NCI-H128 (cell line): Measurements from ENCODE around the gene CDK5R1.

Source experiments
- DNase-seq: peaks from one replicate; lab custom pipeline; 2025; ENCODE audit not compliant: unreplicated experiment; lab: John Stamatoyannopoulos, UW

The CDK5R1 gene

DNA sequence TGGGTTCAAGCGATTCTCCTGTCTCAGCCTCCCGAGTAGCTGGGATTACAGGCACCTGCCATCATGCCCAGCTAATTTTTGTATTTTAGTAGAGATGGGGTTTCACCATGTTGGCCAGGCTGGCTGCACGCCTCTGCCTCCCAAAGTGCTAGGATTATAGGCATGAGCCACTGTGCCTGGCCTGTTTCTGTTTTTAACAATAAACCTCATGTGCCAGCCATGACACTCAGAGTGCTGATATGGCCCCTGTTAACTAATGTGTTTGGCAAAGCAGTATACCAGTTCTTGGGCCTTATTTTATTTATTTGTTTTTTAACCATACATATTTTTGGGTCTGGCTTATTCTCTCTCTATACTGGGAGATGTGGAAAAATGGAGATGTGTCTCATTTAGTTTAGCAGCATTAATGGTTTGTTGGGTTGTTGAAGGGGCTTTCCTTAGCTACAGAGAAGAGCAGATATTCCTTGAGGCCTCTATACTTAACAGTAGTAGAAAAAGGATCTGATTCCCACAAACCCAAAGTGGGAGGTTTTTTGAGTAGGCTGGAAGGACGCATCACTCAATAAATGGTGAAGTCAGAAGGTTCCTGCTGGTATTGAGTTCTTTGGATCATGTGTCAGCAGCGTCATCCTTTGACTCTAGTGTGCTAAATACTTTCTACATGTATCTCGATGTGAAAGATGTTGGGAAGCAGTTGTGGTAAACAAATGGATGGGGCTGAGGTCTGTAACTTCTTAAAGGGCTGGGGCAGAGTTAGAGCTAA lies 16.2 kb upstream of the CDK5R1 start:
- no peak for DNase-seq

DNA sequence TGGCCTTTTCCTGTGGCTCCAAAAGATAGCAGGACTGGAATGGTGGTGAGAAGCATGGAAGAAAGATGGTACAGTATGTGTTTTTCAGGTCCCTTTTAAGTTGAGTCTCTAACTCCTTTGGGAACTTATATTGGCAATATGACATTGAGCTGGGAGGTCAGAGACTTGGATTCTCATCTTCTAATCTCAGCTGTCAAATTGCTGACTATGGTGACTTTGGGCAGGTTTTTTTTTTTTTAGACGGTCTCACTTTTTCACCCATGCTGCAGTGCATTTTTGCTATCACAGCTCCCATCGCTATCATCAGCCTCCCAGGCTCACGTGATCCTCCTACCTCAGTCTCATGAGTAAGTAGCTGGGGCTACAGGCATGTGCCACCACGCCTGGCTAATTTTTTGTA lies 15.1 kb upstream of the CDK5R1 start:
- no peak for DNase-seq

DNA sequence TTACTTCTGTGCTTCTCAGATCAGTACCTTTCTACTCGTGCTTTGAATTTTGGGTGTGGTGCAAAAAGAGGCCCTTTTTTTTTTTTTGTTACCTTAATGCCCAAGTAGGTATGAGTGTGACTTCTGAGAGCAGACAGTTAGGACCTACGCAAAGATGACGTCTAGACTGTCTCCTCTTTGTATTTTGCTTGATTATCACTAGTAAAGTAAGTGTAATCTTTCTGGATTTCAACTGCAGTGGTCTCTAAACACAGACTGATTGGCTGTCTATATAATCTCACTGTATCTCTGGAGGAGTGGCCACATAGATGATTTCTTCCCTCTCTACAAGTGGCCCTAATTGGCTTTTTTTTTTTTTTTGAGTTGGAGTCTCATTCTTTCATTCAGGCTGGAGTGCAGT lies 11.5 kb upstream of the CDK5R1 start:
- DNase-seq = no peak

DNA sequence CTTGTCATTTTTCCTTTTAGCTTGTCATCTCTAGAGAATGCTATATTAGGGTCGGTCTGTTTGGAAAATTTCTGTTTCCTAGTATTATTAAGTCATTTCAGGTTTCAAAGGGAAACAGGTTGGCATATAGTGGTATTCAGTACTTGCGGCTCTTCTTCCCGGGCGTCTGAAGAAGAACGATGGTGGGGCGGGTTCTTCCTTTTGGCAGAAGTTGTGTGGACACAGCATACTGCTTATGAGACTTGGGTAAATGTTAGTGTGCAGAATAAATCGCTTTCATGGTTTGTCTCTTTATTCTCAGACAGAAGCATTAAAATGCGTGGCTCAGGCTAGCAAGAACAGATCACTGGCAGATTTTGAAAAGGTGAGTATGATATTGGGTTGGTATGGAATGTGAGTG lies 9.6 kb upstream of the CDK5R1 start:
- no peak for DNase-seq

DNA sequence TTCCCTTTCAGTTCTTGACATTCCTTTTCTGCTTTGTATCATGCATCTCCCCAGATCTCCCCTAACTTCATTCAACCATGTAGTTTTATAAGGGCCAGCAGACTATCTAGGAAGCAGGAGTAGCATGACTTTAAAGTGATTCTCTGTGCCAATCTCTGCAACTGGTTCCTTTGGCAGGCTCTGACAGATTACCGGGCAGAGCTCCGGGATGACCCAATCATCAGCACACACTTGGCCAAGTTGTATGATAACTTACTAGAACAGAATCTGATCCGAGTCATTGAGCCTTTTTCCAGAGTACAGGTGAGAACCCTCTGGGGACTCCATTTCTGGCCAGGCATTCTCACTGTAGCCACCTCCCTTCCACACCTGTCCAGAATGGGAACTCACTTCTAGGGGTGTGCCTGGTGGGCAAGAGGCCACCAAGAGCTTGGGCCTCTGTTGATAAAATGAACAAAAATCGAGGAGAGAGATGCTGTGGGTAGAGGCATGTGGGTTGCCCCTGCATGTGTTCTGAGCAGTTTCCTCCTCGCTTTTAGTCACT lies 7.6 kb upstream of the CDK5R1 start:
- no peak for DNase-seq

DNA sequence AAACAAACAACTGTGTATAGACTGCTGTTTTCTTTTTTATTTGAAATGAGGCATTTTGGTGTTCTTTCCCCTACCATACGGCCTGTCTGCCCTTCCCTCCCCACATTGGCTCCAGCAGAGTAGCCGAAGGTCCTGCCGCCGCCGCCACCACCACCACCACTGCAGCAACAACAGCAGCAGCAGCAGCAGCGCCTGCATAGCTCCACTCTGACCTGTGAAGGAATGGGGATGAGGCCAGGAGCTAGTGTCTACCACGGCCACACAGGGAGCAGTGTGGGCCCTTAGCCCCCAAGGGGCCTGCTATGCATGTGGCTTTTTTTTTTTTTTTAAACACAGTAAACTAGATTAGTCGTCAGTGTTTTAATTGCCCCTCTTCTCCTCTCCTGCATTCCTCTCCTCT lies 5.6 kb upstream of the CDK5R1 start:
- DNase-seq = no peak

DNA sequence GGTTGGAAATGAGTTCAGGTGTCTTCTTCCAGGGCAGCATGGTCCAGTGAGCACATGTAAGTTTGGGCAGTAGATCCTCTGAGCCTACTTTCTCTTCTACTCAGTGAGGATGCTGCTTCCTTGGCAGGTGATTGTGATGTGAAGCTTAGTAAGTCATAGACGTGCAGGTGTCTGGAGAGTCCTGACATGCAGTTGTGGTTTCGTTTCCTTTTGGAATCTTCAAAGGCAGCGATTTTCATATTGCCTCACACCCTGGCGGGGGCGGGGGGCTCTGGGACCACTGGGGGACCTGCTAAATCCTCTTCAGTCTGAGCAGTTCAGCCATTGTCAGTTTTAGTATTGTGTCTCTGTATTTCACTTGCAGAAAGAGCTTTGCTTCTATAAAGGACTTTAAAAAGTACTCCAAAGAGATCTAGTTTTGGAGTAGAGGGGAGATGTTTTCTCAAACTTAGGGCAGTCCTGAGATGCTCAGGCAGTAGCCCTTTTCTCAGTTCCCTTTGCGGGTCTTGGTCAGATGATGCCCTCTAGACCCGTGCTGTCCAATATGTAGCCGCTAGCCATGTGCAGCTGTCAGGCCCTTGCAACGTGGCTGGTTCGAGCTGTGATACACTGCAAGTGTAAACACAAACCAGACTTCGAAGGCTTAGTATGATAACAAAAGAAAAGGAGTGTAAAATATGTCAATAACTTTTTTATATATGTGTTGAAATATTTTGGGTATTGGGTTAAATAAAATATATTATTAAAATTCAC lies 4.0 kb upstream of the CDK5R1 start:
- no peak for DNase-seq

DNA sequence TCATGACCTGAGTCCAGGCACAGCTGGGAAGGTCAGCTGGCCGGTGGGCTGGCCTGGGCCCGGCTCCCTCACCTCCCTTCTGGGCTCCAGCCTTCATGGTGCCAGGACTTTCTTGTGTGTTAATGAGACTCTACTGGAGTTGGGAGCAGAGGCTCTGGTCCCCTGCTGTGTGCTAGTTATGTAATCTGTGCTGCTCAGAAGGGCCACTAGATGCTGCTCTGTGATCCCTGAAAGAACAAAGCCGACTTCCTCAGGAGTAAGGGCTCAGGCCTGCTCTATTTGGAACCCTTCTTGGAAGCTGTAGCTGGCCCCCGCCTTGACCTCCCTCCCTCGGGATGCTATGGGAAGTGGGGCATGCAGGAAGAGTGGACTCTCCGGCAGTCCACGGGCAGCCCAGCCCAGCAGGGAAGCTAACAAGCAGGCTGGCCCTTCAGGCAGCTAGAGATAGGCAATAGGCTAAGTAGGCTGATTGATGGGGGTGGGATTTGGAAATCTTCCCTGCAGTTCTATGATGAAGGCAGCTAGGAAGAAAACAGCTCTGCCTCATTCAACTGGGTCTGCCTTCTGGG lies 3.3 kb upstream of the CDK5R1 start:
- no peak for DNase-seq

DNA sequence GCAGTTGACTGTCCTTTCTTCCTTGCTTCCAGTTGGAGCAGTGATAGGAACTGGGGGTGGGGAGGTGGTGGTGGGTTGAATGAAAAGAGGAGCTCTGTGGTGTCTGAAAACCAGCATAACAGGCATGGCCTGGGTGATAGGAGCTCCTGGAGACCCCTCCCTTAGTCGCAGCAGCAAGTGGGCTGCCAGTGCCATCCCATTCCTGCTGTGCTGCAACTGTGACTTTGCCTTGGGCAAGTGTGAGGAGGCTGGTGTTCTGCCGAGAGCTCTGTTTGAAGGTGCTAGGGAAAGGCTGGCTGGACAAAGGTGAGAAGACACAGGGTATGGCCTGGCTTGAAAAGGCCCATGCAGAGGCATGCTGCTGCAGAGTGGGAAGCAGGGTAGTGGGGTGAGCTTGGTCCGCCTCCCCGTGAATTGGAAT lies 2.7 kb upstream of the CDK5R1 start:
- no peak for DNase-seq

DNA sequence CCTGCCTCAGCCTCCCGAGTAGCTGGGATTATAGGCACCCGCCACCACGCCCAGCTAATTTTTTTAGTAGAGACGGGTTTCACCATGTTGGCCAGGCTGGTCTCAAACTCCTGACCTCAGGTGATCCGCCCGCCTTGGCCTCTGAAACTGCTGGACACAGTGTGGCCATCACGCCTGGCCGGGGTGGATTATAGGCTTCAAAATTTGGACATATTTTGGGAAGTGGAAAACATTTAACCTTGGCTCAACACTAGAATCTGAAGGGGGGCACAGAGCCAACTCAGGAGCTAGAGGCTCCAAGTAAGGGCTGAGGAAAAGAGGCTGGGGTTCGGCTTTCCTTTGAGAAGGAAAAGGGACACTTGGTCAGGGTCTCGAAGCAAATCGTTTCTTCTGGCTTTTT lies 2.2 kb upstream of the CDK5R1 start:
- DNase-seq = no peak

DNA sequence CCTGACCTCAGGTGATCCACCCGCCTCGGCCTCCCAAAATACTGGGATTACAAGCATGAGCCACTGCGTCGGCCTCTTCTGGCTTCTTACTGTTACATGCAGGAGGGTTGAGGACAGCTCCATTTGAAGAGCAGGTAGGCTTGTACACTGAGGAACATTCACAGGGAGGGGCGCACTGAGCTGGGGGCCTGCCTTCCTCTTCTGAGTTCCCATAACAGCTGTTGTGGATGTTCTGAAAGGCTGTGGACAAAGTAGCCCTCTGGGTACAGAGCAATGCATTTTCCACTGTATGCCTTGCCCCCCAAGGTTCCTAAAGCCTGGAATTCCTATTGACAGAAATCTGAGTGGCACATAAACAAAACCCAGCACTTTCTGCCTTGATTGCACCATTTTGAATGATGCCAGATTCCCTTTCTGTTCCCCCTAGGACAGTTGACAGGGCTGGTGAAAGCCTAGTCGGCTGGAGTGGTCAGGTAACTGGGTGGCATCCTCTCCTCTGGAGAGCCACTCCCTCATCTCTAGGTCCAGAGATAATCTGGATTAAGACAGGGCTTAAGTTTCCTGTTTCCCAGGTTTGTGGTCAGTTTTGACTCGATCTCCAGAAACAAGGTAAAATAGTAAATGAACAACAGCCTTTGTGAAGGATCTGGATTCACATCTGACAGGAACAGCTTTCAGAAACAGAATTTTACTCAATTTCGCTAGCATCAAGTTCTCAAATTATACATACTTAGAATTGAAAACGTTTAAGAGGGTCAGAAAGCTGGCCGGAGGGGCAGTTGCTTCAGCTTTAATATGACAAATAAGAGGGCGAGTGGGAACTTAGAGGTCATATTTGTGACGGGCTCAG lies 1.3 kb upstream of the CDK5R1 start:
- DNase-seq = no peak

DNA sequence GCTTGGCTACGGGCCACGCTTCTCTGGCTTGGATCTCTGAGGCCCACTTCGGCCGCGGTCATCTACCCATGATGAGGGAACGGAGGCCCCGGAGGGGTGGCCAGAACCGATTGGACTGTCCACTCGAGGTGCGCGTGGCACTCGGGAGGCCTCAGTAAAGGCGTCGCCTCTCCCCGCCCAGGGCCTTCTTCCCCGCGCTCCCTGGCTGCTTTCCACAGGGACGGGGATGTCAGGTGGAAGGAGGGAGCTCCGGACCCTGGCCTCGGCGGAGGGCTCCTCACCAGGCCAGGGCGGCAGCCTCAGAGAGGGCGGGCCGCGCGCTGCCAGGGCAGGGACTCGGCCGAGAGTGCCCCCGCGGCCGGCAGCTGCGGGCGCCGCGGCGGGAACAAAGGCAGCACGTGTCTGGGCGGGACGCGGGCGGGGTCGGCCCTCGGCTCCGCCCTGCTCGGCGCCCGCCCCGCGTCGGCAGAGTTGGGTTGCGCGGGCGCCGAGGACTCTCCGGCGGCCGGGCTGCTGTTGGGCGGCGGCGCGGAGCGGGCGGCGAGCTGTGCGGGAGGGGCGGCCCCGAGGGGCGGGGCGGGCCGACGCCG lies 587 bp upstream of the CDK5R1 start:
- peak; percentile 52 for DNase-seq

DNA sequence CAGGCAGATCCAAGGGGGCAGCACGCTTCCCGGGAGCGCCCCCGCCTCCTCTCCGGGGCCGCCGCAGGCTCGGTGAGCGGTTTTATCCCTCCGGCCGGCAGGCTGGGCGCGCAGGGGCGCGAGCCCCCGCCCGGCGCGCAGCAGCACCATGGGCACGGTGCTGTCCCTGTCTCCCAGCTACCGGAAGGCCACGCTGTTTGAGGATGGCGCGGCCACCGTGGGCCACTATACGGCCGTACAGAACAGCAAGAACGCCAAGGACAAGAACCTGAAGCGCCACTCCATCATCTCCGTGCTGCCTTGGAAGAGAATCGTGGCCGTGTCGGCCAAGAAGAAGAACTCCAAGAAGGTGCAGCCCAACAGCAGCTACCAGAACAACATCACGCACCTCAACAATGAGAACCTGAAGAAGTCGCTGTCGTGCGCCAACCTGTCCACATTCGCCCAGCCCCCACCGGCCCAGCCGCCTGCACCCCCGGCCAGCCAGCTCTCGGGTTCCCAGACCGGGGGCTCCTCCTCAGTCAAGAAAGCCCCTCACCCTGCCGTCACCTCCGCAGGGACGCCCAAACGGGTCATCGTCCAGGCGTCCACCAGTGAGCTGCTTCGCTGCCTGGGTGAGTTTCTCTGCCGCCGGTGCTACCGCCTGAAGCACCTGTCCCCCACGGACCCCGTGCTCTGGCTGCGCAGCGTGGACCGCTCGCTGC lies 832 bp downstream of the CDK5R1 start:
- no peak for DNase-seq

DNA sequence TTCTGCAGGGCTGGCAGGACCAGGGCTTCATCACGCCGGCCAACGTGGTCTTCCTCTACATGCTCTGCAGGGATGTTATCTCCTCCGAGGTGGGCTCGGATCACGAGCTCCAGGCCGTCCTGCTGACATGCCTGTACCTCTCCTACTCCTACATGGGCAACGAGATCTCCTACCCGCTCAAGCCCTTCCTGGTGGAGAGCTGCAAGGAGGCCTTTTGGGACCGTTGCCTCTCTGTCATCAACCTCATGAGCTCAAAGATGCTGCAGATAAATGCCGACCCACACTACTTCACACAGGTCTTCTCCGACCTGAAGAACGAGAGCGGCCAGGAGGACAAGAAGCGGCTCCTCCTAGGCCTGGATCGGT lies 1.4 kb downstream of the CDK5R1 start:
- no peak for DNase-seq

DNA sequence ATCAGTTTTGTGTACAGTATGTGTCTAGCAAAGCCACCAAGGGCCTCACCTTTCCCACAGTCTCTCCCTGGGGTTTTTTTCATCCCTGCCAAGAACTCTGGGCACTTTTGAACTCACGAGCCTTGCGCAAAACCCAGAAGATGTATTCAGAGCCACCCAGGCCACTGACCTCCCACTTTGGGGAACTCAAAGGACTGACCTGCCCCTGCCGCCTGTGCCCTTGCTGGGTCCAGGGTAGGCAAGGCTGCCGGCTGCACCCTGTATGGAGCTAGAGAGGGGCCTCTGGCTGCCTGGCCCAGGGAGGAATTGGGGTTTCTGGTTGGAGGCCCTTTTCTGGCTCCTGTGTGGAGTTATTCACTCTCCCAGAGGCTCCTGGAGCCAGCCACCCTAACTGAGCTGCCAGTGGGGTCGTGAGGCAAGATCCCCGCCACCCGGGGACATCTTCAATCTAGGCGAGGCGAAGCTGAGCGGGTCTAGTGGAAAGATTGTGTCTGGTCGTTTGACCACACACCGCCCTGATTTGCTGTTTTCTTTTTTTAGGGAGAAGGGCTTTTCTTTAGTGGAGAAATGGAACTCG lies 1.9 kb downstream of the CDK5R1 start:
- no peak for DNase-seq

DNA sequence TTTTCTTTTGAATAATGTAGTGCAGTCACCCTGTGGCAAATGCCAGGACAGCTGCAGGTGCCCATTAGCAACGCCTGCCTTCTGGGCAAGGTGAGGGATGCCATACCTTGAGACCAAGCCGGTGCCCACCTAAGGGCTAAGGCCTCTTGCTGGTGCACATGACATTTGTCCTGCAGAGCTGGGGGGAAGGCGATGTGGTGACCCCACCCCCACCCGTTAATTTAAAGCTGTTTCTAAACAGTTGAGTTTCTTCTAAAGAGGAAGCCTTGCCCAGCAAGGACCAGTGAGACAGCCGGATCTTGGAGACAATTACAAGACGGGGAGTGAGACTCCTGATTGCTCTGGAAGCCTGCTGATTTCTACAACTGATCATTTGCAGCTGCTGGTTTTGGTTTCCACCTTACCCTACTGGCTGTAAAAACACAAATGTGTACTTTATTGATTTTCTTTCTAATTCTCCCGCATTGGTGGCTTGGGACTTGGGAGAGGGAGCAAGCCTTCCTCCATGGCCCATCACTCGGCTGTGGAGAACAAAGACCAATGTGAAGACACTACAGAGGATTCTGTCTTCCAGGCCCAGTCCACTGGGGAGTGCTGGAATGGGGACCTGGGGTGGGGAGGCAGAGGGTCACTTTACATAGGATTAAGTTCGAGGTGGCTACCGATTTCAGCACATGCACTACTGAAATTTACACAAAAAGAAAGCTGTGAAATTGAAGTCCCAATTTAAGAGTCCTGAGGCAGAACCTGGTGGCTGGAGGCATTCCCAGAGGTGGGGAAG lies 2.7 kb downstream of the CDK5R1 start:
- no peak for DNase-seq

DNA sequence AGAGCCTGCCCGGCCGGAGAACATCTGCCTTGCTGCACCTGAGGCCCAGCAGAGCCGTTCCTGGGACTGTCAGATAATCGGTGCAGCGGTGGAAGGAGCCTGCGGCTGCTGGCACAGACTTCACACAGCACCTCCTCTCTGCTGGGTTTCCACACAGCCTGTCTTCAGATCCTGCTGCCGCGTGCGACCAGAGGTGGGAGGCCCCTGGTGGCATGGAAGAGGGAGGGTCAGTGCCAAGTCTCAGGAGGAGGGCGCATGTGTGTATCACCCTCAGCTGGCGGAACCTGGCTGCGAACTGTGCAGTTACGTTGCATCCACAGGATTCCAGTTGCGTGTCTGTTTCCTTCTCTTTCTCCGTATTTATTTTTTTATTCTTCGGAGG lies 3.3 kb downstream of the CDK5R1 start:
- DNase-seq = no peak

DNA sequence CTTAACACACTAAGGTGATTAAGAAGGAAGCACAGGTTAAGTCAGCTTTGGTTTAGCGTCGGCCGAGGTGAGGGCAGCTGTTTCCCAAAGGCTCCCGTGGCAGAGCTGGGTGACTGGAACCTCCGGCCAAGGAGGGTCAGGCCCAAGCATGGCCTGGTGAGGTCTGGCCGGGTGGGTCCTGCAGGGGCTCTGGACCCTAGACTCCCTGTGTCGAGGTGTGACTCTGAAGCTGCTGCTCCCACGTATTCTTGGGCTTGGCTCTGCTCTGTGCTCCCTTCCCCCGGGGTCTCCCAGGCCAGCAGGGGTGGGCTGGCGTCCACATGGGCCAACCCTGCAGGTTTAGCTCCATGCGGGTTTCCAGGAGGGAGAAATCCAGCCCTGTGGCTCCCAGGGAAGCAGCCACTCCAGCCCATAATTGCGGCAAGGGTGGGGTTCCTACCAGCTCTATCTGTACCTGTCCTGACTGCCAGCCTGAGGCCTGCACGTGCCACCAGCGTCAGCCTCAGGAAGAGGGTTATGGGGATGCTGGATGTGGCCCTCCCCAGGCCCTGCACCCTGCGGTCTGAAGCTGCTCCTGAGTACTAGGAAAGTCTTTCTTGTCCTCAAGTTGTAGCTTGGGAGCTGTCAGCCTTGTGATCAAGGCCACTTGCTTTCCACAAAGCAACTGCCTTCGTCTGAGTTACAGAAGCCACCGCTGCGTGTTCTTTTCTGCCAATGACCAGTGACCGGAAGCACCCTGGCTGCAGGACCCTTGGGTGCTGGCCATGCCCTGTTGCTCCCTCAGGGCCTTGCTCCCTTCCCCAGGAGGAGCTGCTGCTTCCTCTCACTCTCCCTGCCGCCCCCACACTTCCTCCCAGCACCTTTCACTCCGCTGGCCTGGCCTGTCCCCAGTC lies 4.8 kb downstream of the CDK5R1 start:
- DNase-seq = no peak
